PC-9 (cell line): ENCODE results near the gene MED27.

Experiments used
- CTCF ChIP-seq: fragments of 200-600 bp; sonication (generic); conservative IDR thresholded peaks from 2 replicates; pipeline ENCODE4 v1.6.1; 2017; ENCODE audit warnings: mixed run types, antibody characterized with exemption, mild to moderate bottlenecking, moderate library complexity
- EZH2 ChIP-seq: fragments of 200-600 bp; sonication (generic); IDR thresholded peaks from 2 replicates; pipeline ENCODE4 v1.8.0; 2017; ENCODE audit warnings: antibody characterized with exemption, low read depth

- TF ChIP-seq CTCF (no peak), EZH2 (no peak)
These were observed 214.0 kb downstream of the MED27 start for GRCh38 chr9:131865446-131866195.
